CD4-positive, alpha-beta T cell treated with Interleukin-2 at 100 ng/mL for 4 hours (primary cell): ENCODE results near the gene CAMTA1.

ENCODE experiments used
- DNase-seq: peaks from one replicate; pipeline ENCODE4 v3.0.0-alpha.2; 2020; ENCODE audit warnings: low spot score

The CAMTA1 gene

DNA sequence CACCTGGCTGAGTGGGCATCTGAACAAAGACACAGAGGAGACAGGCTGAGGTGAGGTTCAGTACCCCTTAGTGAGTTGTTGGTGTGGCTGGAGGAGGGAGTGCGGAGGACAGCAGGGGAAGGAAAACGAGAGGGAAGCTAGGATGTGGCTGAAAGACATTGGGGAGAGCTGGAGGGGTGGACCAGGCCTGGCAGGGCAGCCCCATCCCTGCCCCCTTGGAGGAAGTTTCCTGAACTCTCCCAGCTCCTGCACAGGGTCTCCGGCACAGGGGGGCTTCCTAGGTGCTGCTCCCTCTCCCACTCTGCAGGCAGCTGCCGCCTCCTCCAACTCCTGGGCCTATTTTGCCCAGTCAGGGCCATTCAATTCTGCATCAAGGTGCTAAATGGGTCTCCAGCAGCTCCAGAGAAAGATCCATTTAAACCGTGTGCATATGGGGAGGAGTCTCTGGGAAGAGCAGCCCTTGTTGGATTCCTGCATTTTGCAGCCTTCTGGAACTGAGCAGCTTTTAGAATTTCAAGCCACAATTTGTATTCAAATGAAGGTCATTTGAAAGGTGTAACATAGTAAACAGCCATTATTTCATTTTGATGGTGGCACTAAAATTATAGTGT is 193.9 kb downstream of the CAMTA1 start:
- no peak for DNase-seq

DNA sequence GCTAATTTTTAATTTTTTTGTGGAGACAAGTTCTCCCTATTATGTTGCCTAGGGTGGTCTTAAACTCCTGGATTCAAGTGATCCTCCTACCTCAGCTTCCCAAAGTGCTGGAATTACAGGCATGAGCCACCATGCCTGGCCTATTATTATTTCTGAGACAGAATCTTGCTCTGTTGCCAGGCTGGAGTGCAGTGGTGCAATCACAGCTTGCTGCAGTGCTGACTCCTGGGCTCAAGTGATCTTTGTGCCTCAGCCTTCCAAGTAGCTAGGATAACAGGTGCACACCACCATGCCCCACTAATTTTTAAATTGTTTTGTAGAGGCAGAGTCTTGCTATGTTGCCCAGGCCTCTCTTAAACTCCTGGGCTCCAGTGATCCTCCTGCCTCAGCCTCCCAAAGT is 196.3 kb downstream of the CAMTA1 start:
- no peak for DNase-seq

DNA sequence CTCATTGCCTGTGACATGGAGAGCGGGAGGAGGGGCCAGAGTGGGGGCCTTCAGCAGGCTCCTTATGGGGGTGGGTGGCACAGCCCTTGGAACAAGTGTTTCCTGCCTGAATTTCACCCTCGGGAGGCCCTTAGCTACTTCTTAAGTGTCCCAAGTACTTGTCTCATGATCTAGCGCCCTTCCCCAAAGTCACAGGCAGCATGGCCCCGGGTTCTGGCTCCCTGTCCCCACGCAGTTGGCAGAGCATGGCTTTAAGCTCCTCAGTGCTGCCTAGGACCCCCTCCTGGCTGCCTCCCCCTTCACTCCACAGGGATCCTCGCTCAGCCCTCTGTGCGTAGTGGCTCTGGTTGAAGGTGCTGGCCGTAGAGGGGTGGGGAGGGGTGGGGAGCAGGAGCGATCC is 197.2 kb downstream of the CAMTA1 start:
- no peak for DNase-seq

DNA sequence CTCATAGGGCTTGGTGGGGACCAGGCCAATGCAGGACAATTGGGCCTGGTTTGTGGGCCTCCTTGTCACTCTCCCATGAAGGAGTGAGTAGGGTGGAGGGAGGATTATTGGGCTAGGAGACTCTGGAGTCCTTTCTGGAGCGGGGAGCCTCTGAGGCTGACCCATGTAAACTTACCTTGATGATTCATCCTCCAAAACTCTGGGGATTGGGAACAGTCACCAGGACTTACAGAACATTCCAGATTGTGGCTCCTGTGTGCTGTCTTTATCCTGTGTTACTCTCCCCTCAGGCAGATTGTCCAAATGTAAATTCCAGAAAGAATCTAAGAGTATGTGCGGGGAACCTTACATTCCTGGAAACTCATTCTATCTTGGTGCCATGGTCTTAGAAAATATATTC is 197.6 kb downstream of the CAMTA1 start:
- DNase-seq = no peak

DNA sequence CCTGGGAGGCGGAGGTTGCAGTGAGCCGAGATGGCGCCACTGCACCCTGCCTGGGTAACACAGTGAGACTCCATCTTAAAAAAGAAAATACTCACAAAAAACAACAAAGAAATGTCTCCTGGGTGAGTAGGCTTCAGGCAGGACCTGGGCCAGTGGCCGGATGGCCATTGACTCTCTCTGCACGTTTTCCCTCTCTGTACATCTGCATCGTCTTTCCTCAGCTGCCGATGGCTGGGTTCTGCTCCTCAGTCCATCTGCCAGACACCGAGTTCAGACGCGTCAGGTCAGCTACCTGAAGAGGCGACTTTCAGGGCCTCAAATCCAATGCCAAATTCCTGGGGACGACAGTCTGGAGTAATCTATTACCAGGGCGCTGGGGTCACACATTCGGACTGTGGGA is 199.3 kb downstream of the CAMTA1 start:
- DNase-seq = no peak

DNA sequence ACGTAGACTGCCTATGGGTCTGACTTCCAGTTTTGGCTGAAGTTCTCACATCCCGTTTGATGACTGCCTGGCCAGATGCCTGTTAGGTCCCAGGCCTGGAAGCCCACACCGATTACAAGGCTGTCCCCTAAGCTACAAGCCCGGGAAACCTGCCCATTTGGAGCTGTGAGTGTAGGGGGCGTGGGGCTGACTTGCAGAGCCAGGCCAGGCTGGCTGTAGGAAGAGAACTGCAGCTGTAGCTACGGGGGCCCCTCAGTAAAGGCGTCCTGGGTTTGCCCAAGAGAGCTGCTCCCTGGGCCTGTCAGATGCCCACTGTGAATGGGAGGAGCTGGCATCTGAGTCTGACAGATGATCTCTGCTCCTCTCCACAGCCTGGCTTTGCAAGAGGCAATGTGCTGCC is 199.7 kb downstream of the CAMTA1 start:
- DNase-seq = no peak

DNA sequence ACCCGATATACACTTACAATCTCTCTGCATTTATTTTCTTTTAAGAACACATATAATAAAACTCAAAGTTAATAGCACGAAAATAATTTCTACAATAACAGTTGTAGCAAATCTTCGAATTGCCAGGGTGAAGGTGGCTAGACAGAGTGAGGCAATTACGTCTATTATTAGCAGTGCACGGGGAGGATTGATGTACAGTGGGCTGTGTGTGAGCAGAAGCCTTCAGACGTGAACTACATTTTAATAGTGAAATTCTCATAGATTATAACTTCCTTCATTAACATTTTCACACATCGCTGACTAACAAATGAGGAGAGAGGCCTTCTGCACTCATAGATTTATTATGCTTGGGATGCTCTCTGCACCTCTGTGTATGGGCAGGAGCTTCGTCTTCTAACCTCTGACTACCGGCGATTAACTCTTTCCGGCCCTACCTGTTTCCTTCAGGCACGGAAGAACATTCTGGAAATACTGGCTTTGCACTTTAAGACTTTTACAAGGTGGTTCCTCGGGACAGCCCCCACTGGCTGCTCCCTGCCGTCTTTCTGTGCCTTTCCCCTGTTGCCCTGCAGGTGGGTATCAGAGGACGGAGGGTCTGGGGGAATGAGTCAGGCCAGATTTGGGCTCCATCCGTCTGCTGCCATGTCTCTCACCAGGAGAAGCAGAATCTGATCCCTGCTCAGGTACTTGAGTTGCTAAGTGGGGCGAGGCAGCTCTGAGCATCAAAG is 200.5 kb downstream of the CAMTA1 start:
- no peak for DNase-seq

DNA sequence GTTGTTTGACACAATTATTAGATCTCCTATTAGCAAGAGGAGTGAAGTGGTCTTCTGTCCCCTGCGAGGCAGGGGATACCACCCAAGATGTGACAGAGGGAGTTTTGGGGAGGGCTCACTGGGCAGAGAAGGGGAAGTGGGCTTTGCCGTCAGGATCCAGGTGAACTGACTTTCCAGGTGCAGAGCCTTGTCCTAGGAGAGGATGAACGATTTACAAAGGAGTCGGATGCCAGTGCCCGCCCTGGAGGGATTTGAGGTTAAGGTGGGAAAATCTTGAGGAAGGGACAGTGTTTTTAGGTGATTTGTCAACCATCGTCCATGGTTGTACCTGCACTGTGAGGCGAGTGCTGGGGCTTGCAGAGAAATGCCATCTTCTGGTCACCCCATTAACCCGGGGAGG is 201.0 kb downstream of the CAMTA1 start:
- DNase-seq = no peak

DNA sequence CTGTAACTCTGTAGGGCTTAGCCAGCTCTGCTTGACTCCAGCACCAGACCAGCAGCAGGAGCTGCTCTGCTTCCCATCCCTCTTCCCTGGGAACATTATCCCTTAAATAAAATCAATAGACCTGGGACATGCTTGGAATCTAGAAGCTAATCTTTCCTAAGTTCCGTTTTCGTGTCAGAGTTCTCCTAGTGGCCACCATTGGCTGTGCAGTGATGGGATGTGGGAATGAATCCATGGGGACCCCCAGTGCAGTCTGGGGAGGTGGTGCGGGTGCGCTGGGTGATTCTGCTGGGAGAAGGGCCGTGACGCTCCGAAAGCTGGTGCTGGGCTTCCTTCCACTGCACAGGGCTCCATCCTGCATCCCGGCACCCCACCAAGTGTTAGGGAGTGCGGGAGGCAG is 202.7 kb downstream of the CAMTA1 start:
- no peak for DNase-seq

DNA sequence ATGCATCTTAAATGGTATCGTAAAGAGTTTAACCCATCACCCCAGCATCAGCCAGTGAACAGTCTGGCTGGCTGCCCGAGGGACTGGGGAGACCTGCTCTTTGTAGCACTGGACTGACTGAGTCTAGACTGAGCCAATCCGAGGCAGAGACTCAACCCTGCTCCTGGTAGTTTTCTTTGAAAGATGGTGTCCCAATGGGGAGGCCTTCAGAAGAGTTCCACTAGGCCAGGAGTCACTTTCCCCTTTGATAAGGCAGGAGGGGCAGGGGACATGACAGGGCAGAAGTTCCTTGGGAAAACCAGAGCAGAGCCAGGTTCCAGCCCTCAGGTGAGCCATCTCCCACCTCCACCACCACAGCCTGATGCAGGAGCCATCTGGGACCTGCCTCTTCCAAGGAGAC is 203.5 kb downstream of the CAMTA1 start:
- DNase-seq = no peak

DNA sequence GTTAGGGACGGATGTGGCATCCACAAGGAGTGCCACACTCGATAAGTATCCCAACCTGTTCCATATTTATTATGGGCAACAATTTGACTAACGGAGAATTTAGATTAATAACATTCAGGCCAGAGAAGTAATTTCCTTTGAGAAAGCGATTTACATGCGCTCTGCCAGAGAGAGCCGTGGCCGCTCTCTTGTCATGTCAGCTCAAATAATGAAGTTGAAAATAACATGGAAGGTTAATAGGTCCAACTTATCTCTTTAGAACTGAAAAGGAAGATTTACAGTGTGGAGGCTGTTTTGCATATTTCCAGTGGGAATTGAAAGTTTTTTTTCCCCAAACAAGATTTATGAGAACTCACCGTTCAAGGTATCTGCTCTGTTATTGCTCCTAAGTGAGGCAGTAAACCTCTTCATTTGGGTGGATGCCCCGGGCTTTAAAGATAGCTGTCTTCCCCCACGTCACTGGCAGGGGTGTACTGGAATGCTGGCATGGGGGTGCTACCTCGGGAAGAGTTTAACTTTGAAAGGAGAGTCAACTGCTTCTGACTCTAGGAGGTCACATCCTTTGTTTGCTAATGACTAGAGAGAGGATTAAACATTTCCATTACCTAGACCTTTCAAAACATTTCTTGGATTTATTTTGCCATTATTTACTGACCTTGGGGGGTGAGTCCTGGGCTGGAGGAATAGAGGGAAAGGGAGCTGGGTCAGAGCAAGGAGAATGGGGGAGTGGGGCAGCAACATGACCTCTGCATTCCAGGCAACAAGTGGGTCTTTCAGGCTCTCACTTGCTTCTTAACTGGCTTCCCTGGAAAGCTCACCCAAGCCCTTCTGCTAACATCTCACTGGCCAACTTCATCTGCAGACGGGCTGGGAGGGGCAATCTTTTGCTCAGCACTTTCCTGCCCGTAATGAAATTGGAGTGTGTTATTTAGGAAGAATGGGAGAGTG is 204.2 kb downstream of the CAMTA1 start:
- DNase-seq = no peak

DNA sequence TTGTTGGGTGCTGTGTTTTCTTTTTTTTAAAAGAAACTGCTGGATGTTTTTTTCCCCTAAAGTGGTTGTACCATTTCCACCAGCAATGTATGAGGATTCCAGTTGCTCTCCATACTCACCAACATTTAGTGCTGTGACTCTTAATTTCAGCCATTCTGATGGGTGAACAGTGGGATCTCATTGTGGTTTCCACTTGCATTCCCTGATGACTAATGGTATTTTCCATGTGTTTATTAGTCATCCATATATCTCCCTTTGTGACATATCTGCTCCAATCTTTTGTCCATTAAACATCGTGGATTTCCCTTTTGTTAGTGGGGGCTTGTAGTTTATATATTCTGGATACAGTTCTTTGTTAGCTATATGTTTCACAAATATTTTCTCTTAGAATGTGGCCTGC is 206.0 kb downstream of the CAMTA1 start:
- no peak for DNase-seq

DNA sequence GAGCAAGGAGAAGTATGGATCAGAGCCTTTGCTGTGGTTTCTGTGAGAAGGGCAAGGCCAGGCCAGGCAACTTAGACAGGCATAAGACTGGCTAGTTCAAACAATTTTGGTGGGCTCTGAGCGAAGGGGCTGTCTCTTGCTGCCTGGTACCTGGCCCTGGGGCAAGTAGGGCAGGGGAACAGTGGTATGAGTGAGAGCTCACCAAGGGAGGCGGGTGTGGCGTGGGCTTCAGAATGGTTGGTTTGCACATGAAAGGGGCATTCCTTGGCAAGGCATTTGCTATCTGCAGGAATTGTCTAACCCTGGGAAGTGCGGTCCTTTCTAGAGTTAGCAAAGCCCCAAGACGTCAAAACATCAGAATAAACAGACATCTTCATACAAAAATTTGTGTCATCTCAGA is 210.5 kb downstream of the CAMTA1 start:
- DNase-seq = no peak

DNA sequence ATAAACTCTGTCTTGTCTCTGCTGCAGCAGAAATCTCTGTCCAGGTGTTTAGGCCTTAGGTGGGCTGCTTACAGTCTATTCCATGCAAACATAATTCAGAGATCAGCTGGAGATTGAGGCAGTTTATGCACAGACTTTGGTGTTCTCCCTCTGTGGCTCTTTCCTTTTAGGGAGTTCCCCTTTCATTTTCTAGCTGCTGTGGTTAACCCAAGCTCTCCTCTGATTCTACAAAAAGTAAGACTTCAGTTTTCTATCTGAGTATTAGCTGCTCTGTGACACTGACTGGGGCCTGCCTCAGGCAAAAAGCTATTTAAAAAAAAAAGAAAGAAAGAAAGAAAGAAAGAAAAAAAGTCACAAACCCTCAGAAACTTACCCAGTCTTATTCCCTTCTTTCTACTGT is 211.1 kb downstream of the CAMTA1 start:
- DNase-seq = no peak

DNA sequence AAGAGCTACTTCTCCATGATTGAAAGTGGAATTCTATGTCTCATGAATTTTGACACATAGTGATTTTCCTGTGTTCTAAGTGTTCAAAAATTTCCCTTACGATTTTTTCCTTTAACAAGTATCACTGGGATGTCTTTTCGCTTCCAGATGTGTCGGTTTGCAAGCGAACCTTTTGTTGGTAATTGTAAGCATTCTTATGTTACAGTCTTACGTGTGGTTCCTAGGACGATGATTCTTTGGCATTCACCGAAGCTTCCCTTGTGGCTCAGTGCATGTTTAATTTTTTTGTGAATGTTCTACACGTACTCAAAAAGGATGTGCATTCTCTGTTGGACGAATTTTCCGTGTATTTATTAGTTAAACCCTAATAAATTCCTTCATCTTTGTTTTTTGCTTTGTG is 211.6 kb downstream of the CAMTA1 start:
- DNase-seq = no peak

DNA sequence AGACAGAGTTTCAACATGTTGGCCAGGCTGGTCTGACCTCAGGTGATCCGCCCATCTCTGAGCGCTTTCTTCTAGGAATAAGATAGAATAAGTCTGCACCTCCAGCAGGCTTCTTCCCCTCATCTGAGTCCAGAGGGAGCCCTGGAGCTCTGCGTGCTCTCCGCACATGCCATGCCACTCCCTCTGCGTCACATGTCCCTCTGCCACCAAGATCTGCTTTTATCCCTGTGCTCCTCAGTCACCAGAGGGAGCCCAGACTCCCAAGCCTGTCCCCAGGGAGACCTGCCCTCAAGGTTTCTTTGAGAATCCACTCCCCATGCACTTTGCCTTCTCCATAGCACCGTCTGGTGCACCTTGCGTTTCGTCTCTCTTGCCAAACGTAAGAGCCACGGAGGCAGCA is 213.0 kb downstream of the CAMTA1 start:
- DNase-seq = no peak

DNA sequence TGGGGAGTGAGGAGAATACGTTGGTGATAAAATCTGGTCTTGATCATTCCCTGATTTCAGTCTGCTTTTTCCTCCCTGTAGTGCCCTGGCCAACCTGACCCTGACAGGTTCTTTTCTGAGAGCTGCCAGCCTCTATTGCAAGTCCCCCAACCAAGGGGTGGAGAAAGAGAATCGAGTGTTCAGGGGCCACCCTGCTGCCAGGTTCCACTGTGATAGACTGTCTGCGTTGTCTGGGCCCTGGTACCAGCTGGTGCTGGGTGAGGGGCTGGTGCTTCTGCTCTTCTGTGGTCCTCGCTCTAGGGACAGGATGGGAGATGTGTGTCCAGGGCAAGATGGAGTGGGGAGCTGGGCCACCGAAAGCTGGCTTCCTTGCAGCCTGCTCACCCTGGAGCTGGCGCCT is 214.6 kb downstream of the CAMTA1 start:
- DNase-seq = no peak

DNA sequence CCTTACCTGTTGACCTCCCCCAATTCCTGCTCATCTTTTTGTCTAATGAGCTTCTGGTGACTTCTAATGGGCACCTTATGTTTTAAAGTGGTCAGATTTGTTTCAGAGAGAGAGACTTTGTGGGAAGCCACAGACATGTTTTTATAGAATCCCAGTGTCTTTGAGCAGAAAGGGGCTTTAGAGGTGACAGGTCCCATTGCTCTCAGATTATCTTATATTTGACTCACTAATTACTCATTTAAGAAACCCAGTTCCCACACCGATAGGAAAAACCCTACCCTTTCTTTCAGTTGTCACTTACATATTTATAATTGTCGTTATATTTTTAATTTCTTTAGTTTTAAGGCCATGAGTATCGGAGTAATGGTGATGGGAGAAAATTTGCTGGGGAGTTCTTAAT is 215.5 kb downstream of the CAMTA1 start:
- no peak for DNase-seq

DNA sequence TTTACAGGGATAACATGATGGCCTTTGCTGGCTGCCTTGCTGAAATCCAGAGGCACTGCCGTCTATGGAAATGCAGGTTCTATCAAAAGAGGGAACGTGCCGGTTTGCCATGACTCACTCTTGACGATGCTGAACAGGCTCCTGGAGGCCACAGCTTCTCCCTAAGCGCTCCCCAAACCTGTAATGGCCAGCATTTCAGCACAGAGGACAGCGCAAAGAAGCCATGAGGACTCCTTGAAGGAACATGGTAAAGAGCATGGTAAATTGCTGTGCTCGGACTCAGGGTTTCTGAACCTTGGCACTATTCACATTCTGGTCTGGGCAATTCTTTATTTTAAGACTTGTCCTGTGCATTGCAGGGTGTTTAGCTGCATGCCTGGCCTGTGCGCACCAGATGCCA is 217.5 kb downstream of the CAMTA1 start:
- no peak for DNase-seq

DNA sequence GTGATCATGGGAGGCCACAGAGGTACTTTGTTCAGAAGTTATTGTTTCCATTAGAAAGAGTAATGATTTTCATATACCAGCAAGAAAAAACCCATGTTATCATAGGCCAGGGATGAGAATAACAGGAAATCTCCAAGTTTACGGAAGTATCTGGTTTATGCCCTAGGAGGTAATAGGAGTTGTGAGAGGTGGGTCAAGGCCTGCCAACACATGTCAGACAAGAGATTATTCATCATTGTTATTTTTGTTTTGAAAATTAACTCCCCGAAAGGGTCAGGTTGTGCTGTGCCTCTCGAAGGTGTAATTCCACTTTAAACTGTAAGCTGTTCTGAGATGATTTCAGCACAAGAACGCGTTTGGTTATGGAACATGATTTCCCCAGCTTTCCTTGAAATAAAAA is 218.4 kb downstream of the CAMTA1 start:
- DNase-seq = no peak

DNA sequence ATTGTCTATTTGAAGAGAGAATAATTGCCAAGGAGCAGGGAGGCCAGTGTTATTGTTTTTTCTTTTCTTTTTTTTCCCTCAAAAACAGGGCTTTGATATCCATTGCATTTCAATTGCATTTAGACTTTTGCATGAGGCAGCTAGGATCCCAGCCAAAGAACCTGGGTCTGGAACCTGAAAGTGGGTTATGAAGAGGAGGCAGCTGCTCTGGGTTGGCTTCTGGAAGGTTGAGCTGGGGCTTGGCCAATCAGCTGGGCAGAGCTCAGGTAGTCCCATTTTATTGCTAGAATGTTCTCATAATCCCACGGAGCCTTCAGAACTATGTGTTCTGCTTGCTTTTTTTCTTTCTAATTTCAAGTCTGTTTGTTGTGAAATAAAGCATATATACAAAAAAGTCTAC is 218.9 kb downstream of the CAMTA1 start:
- no peak for DNase-seq

DNA sequence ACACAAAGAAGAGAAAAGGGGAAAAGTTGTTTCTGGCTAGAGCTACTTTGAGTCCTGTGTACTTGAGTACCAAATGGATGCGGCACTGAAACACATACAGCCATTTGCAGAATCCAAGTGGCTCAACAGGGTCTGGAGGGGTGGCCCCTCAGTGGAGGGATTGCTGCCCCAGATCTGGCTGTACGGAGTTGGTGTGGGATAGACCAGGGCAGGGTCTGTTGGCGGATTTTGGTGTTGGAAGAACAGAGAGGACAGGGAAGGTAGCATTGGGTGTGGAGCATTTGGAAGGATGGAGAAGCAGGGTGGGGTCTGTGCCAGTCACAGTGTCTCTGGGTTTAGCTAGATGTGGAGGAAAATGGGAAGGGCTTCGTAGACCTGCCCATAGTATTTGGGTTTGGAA is 220.5 kb downstream of the CAMTA1 start:
- no peak for DNase-seq
